CMK (cell line): ENCODE data around the gene CLCNKA.
"Not testable (repeated sequence)": the region's sequence is repeated elsewhere in the genome, so short reads cannot be mapped to it uniquely, and the experiment has no call there.

Experiments used
- DNase-seq: peaks from one replicate; pipeline ENCODE4 v3.0.0-alpha.2; 2010; ENCODE audit warnings: low read depth

The CLCNKA gene

DNA sequence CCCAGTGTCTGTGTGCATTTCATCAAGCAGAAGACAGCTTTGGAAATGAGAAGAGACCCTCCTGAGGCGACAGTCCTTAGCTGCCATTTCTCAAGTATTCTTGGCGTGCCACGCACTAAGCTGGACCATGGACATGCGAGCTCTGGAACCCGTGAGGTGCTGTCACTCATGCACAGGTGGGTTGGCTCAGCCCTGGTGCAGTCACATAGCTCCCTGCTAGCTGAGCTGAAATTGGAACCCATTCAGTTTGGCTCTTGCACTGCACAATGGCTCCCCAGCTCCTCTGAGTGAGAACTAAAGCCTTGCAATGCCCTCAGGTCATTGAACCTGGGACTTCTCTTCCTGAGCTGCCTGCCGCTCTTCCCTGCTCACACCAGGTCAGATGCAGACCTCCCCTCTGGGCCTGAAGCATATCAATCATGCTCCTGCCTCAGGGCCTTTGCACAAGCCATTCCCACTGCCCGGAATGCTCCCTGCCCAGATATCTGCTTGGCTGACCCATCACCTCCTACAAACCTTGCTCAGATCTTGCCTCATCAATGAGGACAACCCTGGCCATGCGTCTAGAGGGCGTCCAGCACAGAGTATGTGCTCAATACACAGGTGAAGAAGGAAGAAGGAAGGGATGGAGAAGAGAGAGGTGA is 24.1 kb upstream of the CLCNKA start:
- no peak for DNase-seq

DNA sequence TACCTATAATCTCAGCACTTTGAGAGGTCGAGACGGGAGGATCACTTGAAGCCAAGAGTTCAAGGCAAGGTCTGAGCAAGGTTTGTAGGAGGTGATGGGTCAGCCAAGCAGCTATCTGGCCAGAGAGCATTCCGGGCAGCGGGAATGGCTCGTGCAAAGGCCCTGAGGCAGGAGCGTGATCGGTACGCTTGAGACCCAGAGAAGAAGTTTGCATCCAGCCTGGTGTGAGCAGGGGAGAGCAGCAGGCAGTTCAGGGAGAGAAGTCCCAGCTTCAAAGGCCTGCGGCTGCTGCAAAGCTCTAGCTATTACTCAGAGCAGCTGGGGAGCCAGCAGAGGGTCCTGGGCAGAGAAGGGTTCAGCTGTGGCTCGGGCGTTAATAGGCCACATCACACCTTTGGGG is 22.9 kb upstream of the CLCNKA start:
- no peak for DNase-seq

DNA sequence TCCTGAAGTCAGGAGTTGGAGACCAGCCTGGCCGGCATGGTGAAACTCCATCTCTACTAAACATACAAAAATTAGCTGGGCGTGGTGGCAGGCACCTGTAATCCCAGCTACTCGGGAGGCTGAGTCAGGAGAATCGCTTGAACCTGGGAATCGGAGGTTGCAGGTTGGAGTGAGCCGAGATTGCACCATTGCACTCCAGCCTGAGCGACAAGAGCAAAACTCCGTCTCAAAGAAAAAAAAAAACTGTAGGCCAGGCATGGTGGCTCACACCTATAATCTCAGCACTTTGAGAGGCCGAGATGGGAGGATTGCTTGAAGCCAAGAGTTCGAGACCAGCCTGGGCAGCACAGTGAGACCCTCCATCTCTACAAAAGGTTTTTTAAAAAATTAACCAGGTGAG is 20.6 kb upstream of the CLCNKA start:
- not testable (repeated sequence) for DNase-seq

DNA sequence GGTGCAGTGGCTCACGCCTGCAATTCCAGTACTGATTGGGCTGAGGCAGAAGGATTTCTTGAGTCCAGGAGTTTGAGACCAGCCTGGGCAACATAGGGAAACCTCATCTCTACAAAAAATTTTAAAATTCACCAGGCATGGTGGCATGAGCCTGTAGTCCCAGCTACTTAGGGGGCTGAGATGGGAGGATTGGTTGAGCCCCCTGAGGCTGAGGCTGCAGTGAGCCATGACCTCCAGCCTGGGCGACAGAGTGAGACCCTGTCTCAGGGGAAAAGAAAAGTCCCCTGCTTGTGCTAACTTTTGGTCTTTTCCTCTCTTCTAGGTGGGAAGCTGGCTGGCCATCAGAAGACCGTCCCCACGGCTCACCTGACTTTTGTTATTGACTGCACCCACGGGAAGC is 16.2 kb upstream of the CLCNKA start:
- no peak for DNase-seq

DNA sequence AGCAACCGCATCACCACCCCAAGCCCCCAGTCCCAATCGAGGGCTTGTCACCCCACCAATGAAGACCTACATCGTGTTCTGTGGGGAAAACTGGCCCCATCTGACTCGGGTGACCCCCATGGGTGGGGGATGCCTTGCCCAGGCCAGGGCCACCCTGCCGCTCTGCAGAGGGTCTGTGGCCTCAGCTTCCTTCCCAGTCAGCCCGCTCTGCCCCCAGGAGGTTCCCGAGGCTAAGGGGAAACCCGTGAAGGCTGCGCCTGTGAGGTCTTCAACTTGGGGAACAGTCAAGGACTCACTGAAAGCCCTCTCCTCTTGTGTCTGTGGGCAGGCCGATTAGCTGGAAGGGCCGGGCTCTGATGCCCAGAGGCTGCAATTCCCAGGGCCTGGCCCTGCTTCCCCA is 15.8 kb upstream of the CLCNKA start:
- DNase-seq = no peak

DNA sequence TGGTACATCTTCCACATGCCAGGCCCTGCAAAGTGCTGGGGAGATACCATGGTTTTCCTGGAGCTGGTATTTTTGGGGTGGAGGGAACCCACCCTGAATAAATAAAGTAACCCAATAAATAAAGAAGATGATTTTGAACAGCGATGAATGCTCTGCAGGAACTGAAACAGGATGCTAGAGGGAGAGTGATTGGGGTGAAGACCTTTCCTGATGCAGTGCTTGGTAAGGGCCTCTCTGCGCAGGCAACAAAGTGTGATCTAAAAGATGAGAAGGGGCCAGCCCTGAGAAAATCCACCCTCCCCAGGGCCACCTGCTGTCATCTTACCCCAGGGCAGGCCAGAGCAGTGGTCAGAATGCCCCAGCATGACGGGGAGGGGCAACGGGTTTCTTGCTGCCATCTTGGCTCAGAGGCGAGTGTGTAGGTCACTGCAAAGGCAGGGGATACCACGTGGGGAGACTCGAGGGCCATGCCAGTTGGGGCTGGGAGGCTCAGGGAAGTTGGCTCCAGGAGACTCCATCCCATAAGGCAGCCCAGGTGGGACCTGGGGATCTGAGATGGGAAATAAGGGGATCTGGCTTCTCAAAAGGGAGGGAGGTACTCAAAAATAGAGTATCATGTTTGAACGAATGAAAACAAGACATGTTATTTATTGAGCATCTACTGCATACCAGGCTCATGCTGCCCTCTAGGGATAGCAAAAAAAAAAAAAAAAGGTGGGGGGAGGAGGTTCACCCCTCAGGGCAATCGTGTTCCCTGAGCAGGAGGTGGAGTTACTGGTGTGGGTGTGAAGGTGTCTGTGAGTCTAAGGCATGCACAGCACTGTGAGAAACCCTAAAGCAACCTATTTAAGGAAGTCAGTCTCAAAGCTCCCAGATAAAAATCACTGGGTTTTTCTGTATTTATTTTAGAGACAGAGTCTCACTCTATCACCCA is 15.0 kb upstream of the CLCNKA start:
- no peak for DNase-seq

DNA sequence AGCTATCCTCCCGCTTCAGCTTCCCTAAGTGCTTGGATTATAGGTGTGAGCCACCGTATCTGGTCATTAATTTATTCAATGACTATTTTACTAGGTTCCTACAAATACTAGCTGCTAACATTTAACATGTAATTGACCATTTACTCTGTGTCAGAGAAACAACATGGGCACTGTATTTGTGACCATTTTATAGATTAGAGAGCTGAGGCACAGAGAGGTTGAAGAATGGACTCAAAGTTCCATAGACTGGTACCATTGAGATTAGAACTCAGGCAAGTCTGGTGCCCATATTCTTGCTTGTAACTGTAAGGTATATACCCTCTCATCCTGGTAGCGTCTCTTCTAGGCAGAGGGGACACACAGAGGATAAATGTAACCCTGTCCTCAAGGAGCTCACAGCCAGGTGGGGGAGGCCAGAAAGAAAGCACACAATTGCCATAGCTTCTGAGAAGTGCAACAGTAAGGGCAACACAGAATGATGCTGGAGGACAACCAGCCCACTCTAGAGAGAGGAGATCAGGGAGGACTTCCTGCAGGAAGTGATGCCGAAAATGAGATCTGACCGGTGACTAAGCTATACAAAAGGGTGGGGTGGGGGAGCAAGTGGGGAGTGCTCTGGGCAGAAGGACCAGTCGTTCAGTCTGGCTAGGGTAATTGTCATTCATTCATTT is 14.0 kb upstream of the CLCNKA start:
- no peak for DNase-seq

DNA sequence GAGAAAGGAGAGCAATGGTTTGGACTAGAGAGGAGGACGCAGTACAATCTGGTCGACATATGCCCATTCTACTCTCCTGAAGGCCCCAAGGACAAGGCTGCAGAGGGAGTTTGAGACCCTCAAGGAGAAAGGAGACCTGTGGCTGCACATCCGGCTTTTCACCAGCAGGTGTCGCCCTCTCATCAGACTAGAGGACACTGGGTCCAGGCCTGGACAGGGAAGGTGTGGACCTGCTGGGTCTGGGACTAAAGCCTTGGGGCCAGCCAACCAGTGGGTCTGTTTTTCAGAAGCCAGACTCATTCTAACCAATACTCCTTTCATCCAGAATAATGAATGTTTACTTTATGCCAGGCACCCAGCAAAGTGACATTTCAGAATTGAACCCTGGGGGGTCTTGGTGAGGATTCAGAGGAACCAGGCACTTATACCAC is 12.8 kb upstream of the CLCNKA start:
- peak; percentile 61 for DNase-seq

DNA sequence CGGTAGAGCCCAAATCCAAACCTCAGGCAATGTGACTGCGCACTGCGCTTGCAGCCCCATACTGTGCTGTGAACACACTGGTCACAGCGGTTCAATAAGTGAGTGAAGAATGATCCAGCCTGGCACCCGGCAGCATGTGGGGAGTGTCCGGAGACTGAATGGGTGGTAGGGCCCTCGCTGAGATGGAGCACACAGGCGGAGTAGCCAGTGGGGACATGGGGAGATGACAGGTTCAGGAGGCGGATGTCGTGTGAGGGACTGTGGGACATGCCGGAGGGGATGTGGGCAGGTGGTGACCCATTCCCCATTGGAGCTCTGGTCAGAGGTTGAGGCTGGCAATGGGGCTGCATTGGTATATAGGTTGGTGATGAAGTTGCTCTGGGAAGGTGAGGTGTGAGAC is 12.2 kb upstream of the CLCNKA start:
- DNase-seq = no peak

DNA sequence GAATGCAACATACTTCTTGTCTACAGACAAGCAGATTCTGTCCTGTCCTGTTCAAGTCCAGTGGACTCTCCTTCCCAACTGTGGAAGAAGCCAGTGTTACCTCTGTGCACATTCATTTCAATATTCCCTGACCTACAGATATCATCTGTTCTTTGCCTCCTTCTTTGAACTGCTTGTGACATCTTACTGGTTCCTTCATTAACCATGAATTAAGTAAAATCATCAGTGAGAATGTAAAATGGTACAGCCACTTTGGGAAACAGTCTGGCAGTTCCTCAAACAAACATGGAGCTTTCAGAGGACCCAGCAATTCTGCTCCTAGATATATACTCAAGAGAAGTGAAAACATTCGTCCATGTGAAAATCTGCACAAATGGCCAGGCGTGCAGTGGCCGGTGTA is 11.0 kb upstream of the CLCNKA start:
- DNase-seq = no peak

DNA sequence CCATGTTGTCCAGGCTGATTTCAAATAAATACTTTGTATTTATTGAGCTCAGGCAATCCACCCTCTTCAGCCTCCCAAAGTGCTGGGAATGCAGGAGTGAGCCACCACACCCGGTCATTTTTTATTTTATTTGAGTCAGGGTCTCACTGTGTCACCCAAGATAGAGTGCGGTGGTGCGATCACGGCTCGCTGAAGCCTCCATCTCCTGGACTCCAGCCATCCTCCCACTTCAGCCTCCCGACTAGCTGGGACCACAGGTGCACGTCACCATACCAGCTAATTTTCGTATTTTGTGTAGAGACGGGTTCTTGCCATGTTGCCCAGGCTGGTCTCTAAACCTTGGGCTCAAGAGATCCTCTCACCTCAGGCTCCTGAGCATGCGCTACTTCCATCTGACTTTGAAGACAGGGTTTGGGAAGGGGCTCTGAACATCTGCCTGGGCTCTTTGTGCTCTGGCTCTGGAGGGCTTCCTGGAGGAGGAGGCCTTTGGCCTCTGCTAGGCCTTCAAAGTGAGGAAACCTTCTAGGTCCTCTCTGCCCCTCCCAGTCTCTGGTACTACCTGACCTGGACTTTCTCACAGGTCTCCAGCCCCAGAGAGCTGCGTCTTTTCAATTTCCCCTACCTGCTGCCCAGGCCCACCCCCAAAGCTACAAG is 9.8 kb upstream of the CLCNKA start:
- DNase-seq = no peak

DNA sequence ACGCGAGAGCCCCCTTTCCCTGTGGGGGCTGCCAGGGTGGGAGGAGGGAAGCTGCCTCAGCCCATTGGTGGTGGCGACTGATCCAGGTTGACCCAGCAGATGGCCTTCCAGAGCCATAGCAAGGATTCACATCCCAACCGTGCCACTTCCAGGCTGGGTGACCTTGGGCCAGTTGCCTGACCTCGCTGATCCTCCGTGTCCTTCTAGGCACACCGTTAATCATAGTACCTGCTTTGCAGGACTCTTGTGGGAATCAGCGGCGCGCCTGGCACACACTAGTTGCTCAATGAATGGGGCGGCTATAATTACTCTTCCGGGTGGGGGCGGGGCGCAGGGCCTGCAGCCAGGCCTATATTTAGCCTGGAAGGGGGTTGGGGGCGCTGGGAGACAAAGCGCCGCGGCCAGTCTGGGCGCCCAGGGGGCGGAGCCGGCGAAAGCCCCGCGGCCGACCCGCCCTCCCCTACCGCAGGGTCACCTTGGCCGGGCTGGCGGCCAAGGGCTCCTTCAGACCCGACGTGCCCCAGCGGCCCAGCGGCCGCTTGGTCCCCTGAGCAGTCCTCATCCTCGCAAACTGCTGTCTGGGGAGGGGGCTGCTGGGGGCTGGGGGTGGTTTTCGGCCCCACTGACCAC is 9.1 kb upstream of the CLCNKA start:
- DNase-seq = peak; percentile 64

DNA sequence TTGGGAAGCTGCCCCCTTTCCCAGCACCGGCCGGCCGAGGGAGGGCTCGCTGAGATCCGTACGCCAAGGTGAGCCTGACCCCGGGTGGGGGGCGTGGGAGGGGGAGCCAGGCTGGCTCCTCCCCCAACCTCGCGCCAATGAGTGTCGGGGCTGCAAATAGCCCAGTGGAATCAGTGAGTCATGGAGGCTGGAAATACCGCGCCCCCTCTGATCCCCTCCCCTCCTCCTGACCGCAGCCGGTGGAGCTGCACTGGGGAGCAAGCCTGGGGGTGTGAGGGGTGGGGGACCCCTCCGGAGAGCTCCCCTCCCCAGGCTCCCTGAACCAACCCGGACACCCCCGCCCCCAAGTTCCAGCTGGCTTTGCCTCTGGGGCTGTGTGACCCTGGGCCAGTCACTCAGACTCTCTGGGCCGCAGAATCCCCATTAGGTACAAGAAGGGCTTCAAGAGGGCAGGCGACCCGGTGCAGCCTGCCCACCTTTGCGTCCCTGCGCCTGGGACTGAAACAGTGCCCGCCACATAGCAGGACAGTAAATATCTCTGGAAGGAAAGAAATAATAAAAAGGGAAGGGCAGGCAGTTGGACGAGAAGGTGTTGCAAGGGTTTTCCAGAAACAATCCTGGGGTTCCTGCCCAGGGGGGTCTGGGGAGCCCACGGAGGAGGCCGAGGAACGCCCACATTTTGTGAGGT is 8.5 kb upstream of the CLCNKA start:
- DNase-seq = peak; percentile 30

DNA sequence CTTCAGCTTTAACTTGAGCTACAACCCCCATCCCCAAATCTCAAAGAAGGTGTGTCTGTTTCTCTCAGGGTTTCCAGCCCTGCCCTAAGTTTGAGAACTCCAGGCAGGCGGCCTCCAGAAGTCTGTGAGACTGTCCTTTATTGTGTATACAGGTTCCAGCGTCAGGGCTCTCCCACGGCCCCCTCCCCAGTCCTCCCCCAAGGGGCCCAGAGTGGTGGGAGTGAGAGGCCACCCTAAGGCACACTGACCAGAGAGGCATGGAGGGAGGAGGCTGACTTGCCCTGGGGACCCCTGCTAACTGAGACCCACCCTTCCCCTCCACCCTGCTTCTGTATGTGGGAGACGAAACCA is 8.0 kb upstream of the CLCNKA start:
- no peak for DNase-seq

DNA sequence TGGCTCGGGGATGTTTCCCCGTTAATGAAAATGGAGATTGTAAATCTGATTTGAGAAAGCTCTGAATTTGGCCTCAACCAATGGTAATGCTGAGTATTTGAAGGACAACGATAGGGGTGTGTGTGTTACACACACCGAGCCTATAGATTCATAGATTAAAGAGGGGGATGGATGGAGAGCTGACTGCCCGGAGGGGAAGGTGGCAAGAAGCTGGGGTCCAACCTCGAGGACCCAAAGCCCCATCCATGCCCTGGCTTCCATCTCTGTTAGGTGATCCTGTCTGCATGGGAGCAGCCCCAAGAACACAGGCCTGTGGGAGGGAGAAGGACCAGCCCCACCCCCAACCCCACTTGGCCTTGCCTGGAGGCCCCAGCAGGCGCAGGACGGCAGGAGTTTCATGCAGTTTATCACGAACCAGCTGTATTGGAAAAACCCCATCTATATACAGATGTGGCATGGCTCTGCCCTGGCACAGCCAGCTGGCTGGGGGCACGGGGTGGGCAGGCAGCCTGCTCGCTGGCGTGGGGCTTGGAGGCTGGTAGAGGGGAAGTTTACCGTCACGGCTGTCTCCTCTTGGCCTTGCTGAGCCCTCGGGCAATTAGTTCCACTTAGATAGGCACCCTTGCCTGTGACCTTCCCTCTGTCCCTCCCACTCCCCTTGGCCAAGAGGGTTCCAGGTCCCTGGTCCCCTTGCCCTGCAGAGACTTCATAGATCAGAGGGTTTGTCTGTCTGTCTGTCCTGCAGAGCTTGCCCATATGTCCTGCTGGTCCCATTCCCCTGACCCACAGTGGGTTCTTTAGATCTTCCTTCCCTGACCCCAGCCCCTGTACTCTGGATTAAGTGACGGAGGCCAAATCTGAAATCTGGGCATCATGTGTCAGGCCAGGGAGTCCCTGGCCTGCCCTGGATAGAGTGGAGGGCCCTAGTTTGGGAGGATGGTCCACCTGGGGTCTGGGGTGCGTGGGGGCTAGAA is 7.0 kb upstream of the CLCNKA start:
- DNase-seq = no peak

DNA sequence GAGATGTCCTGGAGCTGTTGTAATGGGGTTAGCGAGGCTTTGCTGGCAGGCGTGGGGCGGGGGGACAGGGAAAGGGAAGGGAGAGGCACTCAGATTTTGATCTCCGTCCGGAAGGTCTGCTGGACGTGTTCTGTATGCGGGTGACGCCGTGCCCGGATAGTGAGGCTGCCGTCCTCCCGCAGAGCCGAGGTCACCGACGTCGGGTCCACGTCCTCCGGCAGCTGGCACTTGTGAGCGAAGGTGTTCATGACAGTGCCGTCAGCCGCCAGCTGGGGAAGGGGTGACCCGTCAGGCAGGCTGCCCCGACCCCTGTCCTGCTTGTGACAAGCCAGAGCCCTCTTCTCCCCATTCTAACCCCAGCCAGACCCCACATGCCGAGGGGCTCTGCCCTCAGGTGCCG is 6.3 kb upstream of the CLCNKA start:
- DNase-seq = no peak

DNA sequence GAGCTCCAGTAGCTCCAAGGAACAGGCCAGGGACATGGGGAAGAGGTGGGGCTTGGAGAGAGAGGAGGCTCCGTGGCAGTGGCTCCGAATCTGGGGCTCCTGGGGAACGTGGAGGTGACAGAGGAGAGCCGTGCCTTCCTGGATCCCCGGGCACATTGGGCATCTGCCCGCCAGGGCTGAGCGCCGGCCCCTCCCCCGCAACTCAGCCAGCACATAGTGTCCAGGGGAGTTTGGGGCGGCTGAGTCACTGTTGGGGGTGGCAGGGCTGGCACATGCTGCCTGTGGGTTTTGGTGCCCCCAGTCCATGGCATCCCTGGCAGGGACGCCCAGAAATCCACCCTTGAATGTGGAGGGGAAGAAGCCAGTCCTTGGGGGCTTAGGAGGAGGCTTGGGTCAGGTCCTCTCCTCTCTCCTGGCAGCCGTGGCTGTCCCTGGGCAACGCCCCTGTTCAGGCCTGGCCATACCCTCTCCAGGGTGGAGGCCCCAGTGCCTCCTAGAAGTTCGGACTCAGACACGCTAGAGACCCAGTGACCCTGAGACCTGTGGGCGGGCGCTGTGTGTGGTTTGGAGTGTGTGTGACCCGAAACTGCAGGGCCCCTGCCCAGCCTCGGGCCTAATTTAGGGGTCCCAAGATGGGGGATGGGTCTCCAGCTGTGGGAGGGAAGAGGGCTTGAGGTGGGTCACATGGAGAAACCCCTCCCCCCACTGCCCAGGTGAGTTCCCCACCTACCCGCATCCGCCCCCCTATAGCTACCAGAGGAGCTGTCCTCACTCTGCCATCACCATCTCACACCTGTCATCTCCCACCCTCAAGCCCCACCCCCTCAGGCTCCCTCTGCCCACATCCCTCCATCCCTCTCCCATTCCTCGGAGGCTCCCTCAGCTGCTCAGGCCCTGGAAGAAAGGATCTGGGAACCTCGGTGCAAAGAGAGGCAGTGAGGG is 5.6 kb upstream of the CLCNKA start:
- DNase-seq = no peak

DNA sequence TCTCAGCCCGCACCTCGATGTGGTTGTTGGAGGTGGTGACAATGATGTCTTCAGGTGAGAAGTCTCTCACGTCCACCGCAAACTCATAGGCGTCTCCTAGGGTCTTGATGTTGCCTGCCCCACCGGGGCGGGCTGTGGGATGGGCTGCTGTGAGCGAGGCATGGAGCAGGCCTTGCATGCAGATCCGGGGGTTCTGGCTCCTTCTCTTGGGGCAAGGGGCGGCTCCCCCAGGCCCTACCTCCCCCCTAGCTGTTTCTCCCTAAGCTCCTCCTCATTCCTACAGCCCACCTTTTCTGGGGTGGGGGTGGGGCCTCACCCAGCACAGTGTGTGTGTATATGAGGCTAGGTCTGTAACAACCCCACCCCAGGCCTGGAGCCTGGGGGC is 4.8 kb upstream of the CLCNKA start:
- DNase-seq = no peak
